Memory B cell (primary cell): ENCODE measurements around the gene VSTM4.
A peak's percentile ranks its signal among the peaks of the same experiment; 100 is the strongest.

Experiments
- ATAC-seq: fragments of 150-1000 bp; cut with Tn5 transposase; 2 replicates; pipeline ENCODE4 v1.10.0; 2021; ENCODE audit warnings: low read depth, mild to moderate bottlenecking, moderate library complexity
- DNase-seq, 2 donors: peaks; one replicate each; pipeline ENCODE4 v3.0.0; 2022; ENCODE audit warnings: low spot score in 2 of 2
- H3K27ac Mint-ChIP-seq: one replicate; pipeline ENCODE4 v1.8.0; 2022; ENCODE audit warnings: mild to moderate bottlenecking, moderate library complexity, mixed read lengths
- H3K27me3 Mint-ChIP-seq: one replicate; pipeline ENCODE4 v1.8.0; 2022; ENCODE audit warnings: mixed read lengths
- H3K36me3 Mint-ChIP-seq: one replicate; pipeline ENCODE4 v1.8.0; 2022; ENCODE audit warnings: mild to moderate bottlenecking, mixed read lengths
- H3K4me1 Mint-ChIP-seq: one replicate; pipeline ENCODE4 v1.8.0; 2022; ENCODE audit warnings: mixed read lengths
- H3K4me3 Mint-ChIP-seq: one replicate; pipeline ENCODE4 v1.8.0; 2022; ENCODE audit warnings: mild to moderate bottlenecking, moderate library complexity, mixed read lengths
- H3K9me3 Mint-ChIP-seq: one replicate; pipeline ENCODE4 v1.8.0; 2022; ENCODE audit warnings: mixed read lengths

The VSTM4 gene

DNA sequence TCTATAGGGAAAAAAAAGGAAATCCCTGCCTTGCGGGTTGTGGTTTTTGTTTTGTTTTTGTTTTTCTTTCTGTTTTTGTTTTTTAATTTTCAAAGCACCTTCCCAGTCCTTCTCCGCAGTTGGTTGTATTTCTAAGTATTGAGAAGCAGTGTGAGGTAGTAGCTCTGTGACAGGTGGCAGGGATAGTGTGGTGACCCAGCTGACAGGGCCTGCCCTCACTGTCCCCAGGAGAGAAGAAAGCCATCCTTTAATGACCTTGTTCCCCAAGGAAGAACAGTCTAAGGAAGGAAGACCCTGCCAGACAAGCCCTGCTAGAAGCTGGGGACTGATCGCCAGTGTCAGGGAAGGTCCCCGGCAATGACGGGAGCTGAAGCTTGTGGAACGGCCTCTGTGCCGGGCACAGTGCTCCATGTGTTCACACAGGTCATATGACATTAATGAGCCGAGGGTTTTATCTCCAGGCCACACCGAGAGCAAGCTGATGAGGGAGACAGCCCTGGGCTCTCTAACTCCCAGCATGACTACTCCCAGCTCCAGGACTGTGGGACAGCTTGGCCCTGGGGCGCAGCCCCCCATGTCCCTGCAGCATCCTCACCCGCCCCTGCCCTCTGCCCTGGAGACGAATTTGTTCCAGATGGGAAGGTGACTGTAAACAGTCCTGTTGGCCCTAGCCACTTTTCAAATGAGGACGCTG is 106.7 kb downstream of the VSTM4 start:
- Mint-ChIP-seq H3K27ac (no peak overlapping the region), H3K4me1 (no peaks in the 10 kb centered on the region), H3K4me3 (no peak overlapping the region), H3K9me3 (no peaks in the 10 kb centered on the region), H3K36me3 (no peaks in the 10 kb centered on the region), H3K27me3 (peaks cover 7% of the 10 kb centered on the region)
- ATAC-seq (no peak), DNase-seq (no peak)

DNA sequence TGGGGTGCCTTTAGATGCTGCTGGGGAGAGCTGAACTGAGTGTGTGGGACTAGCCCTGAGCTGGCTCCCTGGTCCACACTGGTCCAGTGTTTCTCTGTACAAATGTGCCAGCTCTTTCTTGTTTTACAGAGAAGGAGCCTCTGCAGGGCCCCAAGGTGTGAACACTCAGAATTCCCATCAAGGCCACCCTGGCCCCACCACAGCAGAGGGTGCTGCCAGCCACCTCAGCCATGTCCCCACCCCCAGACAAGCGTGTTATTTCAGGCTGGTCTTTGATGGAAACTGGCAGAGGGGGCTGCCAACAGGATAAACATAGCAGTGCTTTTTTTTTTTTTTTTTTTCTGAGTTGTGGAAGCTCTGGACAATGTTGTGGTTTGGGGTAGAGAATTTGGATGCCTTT is 107.2 kb downstream of the VSTM4 start:
- Mint-ChIP-seq H3K4me1 (no peaks in the 10 kb centered on the region), H3K4me3 (no peak overlapping the region), H3K27ac (no peak overlapping the region), H3K9me3 (no peaks in the 10 kb centered on the region), H3K36me3 (no peaks in the 10 kb centered on the region), H3K27me3 (peaks cover 7% of the 10 kb centered on the region)
- no peak for ATAC-seq
- DNase-seq, result no peak

- H3K36me3 Mint-ChIP-seq, result no peaks in the 10 kb centered on the region
- DNase-seq (no peak), ATAC-seq (no peak)
- no peaks in the 10 kb centered on the region for H3K4me1 Mint-ChIP-seq
- H3K4me3 Mint-ChIP-seq, result no peak overlapping the region
- H3K27ac Mint-ChIP-seq, result no peak overlapping the region
- peaks cover 4% of the 10 kb centered on the region for H3K27me3 Mint-ChIP-seq
- no peaks in the 10 kb centered on the region for H3K9me3 Mint-ChIP-seq
Measured at GRCh38 chr10:49007129-49007528, 108.2 kb downstream of the VSTM4 start.

GRCh38 chr10:49005270-49005669 is 110.1 kb downstream of the VSTM4 start:
- no peak for ATAC-seq
- peaks cover 7% of the 10 kb centered on the region for H3K27me3 Mint-ChIP-seq

GRCh38 chr10:49001870-49002672 is 113.3 kb downstream of the VSTM4 start:
- peaks cover 2% of the 10 kb centered on the region for H3K36me3 Mint-ChIP-seq
- DNase-seq, result no peak
- no peaks in the 10 kb centered on the region for H3K4me1 Mint-ChIP-seq
- no peak overlapping the region for H3K27ac Mint-ChIP-seq
- ATAC-seq, result no peak
- no peak overlapping the region for H3K4me3 Mint-ChIP-seq
- no peaks in the 10 kb centered on the region for H3K9me3 Mint-ChIP-seq
- peaks cover 8% of the 10 kb centered on the region for H3K27me3 Mint-ChIP-seq

More at GRCh38 chr10:49005270-49005669, 110.1 kb downstream of the VSTM4 start:
- no peaks in the 10 kb centered on the region for H3K4me1 Mint-ChIP-seq
- no peaks in the 10 kb centered on the region for H3K9me3 Mint-ChIP-seq
- no peak overlapping the region for H3K27ac Mint-ChIP-seq
- DNase-seq, result no peak
- H3K36me3 Mint-ChIP-seq, result peaks cover 2% of the 10 kb centered on the region
- no peak overlapping the region for H3K4me3 Mint-ChIP-seq

GRCh38 chr10:49001402-49001801 is 113.9 kb downstream of the VSTM4 start:
- Mint-ChIP-seq H3K4me1 (no peaks in the 10 kb centered on the region), H3K36me3 (peaks cover 2% of the 10 kb centered on the region), H3K27ac (no peak overlapping the region), H3K4me3 (no peak overlapping the region), H3K9me3 (no peaks in the 10 kb centered on the region), H3K27me3 (peaks cover 7% of the 10 kb centered on the region)
- no peak for ATAC-seq
- no peak for DNase-seq

DNA sequence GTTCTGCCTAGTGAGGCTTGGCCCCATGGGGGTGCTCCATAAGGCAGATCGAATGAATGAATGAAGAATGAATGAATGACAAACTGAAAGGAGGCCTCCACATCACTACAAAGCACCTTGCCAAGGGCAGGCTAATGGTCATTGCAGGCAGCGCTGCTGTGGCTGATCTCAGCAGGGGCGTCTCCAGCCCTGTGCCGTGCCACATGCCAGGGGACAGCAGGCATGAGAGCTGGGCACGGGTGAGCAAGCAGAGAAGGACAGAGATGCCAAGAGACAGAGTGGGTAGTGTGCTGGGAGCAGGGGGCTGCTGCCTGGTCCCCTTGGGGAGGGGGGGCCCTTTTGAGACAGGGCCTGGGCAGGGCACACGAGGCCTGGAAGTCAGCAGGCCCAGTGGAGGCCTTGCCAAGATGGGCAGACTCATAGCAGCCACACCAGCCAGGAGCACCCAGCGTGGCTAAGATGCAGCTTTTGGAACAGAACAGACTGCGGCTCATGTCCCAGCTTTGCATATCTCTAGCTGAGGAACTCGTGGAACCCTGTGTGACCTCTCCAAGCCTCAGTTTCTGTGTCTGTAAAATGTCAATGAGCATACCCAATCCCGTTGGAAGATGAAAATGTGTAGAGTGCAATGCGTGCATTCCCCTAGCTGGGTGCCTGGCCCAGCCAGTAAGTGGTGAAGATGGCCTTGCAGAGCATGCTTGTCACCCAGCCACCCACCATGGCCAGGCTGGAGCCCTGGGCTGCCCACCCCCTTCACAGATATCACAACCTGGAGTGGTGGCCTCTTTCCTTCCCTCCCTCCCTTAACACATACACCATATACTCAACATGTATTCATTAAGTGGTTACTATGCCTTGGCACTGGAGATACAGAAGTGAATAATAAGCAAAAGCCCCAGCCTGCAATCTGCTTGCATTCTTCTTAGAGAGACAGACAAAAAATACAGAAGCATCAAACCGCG is 114.6 kb downstream of the VSTM4 start:
- no peak for DNase-seq
- Mint-ChIP-seq H3K27me3 (peaks cover 5% of the 10 kb centered on the region), H3K27ac (no peak overlapping the region), H3K9me3 (no peaks in the 10 kb centered on the region), H3K36me3 (peaks cover 2% of the 10 kb centered on the region), H3K4me1 (no peaks in the 10 kb centered on the region), H3K4me3 (no peak overlapping the region)
- no peak for ATAC-seq

GRCh38 chr10:48999346-48999745 is 116.0 kb downstream of the VSTM4 start:
- Mint-ChIP-seq H3K4me3 (no peak overlapping the region), H3K36me3 (peaks cover 2% of the 10 kb centered on the region), H3K27me3 (peaks cover 5% of the 10 kb centered on the region), H3K9me3 (no peaks in the 10 kb centered on the region), H3K4me1 (no peaks in the 10 kb centered on the region), H3K27ac (no peak overlapping the region)
- ATAC-seq, result no peak
- DNase-seq, result no peak

- Mint-ChIP-seq H3K9me3 (no peaks in the 10 kb centered on the region), H3K27me3 (peaks cover 5% of the 10 kb centered on the region), H3K27ac (no peak overlapping the region), H3K36me3 (peaks cover 2% of the 10 kb centered on the region), H3K4me3 (no peak overlapping the region), H3K4me1 (no peaks in the 10 kb centered on the region)
- ATAC-seq, result no peak
- no peak for DNase-seq
Measured at GRCh38 chr10:48996329-48996728, 119.0 kb downstream of the VSTM4 start.

DNA sequence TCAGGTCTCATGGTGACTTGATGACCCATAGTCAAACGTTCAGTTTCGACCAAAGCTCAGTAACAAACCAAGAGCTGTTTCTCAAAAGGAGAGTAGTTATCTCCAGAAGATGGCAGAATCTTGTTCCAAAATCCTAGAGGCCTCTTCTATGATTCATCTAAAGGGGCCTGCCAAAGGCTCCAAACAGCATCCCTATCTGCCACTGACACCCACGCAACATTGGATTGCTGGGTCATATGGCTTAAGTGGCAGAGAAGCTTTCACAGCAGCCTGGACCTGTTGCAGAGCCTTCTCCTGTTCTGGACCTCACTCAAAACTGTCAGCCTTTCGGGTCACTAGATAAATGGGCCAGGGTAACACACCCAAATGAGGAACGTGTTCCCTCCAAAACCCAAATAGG is 121.7 kb downstream of the VSTM4 start:
- Mint-ChIP-seq H3K9me3 (no peaks in the 10 kb centered on the region), H3K27ac (no peak overlapping the region), H3K4me1 (no peaks in the 10 kb centered on the region), H3K4me3 (no peak overlapping the region), H3K27me3 (no peaks in the 10 kb centered on the region), H3K36me3 (no peaks in the 10 kb centered on the region)
- ATAC-seq, result no peak
- DNase-seq, result no peak

- Mint-ChIP-seq H3K4me1 (no peaks in the 10 kb centered on the region), H3K27me3 (no peaks in the 10 kb centered on the region), H3K9me3 (no peaks in the 10 kb centered on the region), H3K36me3 (no peaks in the 10 kb centered on the region), H3K4me3 (no peak overlapping the region), H3K27ac (no peak overlapping the region)
- ATAC-seq, result no peak
- no peak for DNase-seq
Measured at GRCh38 chr10:48990226-48990625, 125.1 kb downstream of the VSTM4 start.

- H3K36me3 Mint-ChIP-seq, result peaks cover 20% of the 10 kb centered on the region
- H3K4me1 Mint-ChIP-seq, result no peaks in the 10 kb centered on the region
- H3K4me3 Mint-ChIP-seq, result no peak overlapping the region
- no peaks in the 10 kb centered on the region for H3K9me3 Mint-ChIP-seq
- no peaks in the 10 kb centered on the region for H3K27me3 Mint-ChIP-seq
- ATAC-seq (no peak), DNase-seq (no peak)
- peak overlapping the region; percentile 53 for H3K27ac Mint-ChIP-seq
Measured at GRCh38 chr10:48985621-48986158, 129.6 kb downstream of the VSTM4 start.

GRCh38 chr10:48983648-48984351 is 131.5 kb downstream of the VSTM4 start:
- Mint-ChIP-seq H3K4me1 (peaks cover 3% of the 10 kb centered on the region), H3K9me3 (no peaks in the 10 kb centered on the region), H3K36me3 (peaks cover 31% of the 10 kb centered on the region), H3K4me3 (no peak overlapping the region), H3K27ac (peak overlapping the region; percentile 59), H3K27me3 (no peaks in the 10 kb centered on the region)
- DNase-seq, result no peak
- ATAC-seq, result no peak
